Measurements from ENCODE around the gene ZBTB37.

GRCh38 chr1:173827611-173828010, 40.6 kb upstream of the ZBTB37 start:
- TF ChIP-seq CTCF (IDR thresholded peaks at IDR 0.05) (no peak), EP300 (IDR thresholded peaks at IDR 0.05) (no peak), POLR2A (IDR thresholded peaks at IDR 0.05) (no peak), POLR2AphosphoS5 (IDR thresholded peaks at IDR 0.05) (no peak)

Measured in upper lobe of left lung (tissue), 4 donors.